Esophagus muscularis mucosa (tissue), 4 donors: Measurements from ENCODE around the gene LMF1. TPM values are rescaled to one million over a fixed set of nuclear protein-coding genes. Genes with fewer than 3 reads are reported as not detected.

ENCODE experiments used
- DNase-seq: peaks from one replicate; pipeline ENCODE4 v3.0.0-alpha.2; 2017; ENCODE audit errors: extremely low spot score
- H3K27ac ChIP-seq, 4 donors: fragments of 200-600 bp; sonication (generic); replicated peaks in 1 of 4; 1 replicate in 3 of 4; 2 replicates in 1 of 4; pipeline ENCODE4 v1.5.1; 2016 to 2019; ENCODE audit warnings: mild to moderate bottlenecking in 1 of 4
- H3K27me3 ChIP-seq, 4 donors: fragments of 200-600 bp; sonication (generic); one replicate each; pipeline versions ENCODE4 v1.5.1 to v1.6.0; 2016 to 2019
- H3K36me3 ChIP-seq, 4 donors: fragments of 200-600 bp; sonication (generic); one replicate each; pipeline ENCODE4 v1.5.1; 2016 to 2019
- H3K4me1 ChIP-seq, 4 donors: fragments of 200-600 bp; sonication (generic); one replicate each; pipeline ENCODE4 v1.5.1; 2016 to 2019
- H3K4me3 ChIP-seq, 4 donors: fragments of 200-600 bp; sonication (generic); 1 replicate in 2 of 4; 2 replicates in 2 of 4; pipeline ENCODE4 v1.5.1; 2016 to 2019; ENCODE audit warnings: mild to moderate bottlenecking in 4 of 4, moderate library complexity in 1 of 4
- H3K9me3 ChIP-seq, 4 donors: fragments of 200-600 bp; sonication (generic); 1 replicate in 3 of 4; 2 replicates in 1 of 4; pipeline ENCODE4 v1.5.1; 2016 to 2019
- EP300 ChIP-seq: sonication (generic); formaldehyde crosslinking; IDR thresholded peaks from one replicate; pipeline ENCODE4 v1.6.1; 2017; ENCODE audit warnings: antibody characterized with exemption
- POLR2A ChIP-seq: fragments of 450-650 bp; IDR thresholded peaks from one replicate; pipeline ENCODE4 v1.6.1; 2017; ENCODE audit warnings: antibody characterized with exemption, moderate library complexity, mild to moderate bottlenecking, low read depth
- POLR2AphosphoS5 ChIP-seq, 2 donors: sonication (generic); formaldehyde crosslinking; IDR thresholded peaks; one replicate each; pipeline ENCODE4 v1.6.1; 2017; ENCODE audit warnings: antibody characterized with exemption in 2 of 2
- WGBS: methylation state at CpG from one replicate; pipeline ENCODE4 v1.1.5; 2018; 5-methylcytosine and 5-hydroxymethylcytosine counted together
- intact Hi-C: fragments of 100-400 bp; cut with DNase I; formaldehyde crosslinking; loops from one replicate; pipeline ENCODE4 v1.15.1; 2023
- total RNA-seq, 4 donors: library from RNA; depleted of rRNA; stranded (reverse); fragments of >200 nt; gene quantifications; one replicate each; pipeline versions ENCODE4 v1.1.0 to v1.2.1, GENCODE V29; 2016
- TF ChIP-seq, protein P1 (sequence below), 3 experiments: fragments of 200-600 bp in 2 of 3; fragments of 450-650 bp in 1 of 3; sonication (generic) in 2 of 3; IDR thresholded peaks; one replicate each; pipeline ENCODE4 v1.5.1; 2017 to 2019; ENCODE audit warnings: antibody characterized with exemption in 3 of 3, mild to moderate bottlenecking in 2 of 3, moderate library complexity in 1 of 3

Gene LMF1
- total RNA-seq, 4 donors from 2014 or later, result 14.5 to 32.0 (median 23.8) TPM

DNA sequence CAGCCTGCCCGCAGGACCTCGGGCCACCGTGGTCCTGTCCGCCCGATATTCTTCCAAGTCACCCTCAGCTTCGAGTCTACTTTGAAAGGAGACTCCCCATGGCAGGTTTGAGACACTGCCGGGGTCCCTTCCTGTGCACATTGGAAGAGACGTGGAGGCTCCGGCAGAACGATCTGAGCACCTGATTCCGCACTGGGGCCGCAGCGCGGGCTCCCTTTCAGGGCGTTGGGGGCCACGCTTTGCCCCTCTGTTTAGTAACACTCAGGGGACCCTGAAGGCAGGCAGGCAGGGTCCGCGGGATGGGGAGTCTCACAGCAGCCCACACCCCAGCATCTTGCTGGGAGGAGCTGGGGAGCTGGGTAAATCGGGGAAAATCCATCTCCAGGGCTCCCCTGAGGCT lies 41.4 kb upstream of the LMF1 start:
- TF ChIP-seq POLR2A (no peak), POLR2AphosphoS5 (IDR thresholded peaks at IDR 0.05) (no peak), EP300 (no peak)
- TF ChIP-seq, protein P1, sequence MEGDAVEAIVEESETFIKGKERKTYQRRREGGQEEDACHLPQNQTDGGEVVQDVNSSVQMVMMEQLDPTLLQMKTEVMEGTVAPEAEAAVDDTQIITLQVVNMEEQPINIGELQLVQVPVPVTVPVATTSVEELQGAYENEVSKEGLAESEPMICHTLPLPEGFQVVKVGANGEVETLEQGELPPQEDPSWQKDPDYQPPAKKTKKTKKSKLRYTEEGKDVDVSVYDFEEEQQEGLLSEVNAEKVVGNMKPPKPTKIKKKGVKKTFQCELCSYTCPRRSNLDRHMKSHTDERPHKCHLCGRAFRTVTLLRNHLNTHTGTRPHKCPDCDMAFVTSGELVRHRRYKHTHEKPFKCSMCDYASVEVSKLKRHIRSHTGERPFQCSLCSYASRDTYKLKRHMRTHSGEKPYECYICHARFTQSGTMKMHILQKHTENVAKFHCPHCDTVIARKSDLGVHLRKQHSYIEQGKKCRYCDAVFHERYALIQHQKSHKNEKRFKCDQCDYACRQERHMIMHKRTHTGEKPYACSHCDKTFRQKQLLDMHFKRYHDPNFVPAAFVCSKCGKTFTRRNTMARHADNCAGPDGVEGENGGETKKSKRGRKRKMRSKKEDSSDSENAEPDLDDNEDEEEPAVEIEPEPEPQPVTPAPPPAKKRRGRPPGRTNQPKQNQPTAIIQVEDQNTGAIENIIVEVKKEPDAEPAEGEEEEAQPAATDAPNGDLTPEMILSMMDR (IDR thresholded peaks at IDR 0.05), result no peak
- Histone ChIP-seq H3K36me3 (no peaks in the 10 kb centered on the region), H3K4me1 (no peaks in the 10 kb centered on the region), H3K27ac (no peak overlapping the region), H3K4me3 (no peak overlapping the region), H3K27me3 (peaks cover 0 to 59% (median 0%) of the 10 kb centered on the region in 4 donors), H3K9me3 (no peaks in the 10 kb centered on the region)
- 90% methylated on average over 15 of the region's 19 CpGs for WGBS
- intact Hi-C loops, result no loop called here
- DNase-seq, result no peak

- intact Hi-C loops, result no loop called here
- DNase-seq, result no peak
- 86% methylated on average over 31 of the region's 37 CpGs for WGBS
- H3K27ac ChIP-seq, result no peak overlapping the region
- H3K36me3 ChIP-seq, result no peaks in the 10 kb centered on the region
- H3K9me3 ChIP-seq, result no peaks in the 10 kb centered on the region
- H3K4me1 ChIP-seq, result no peaks in the 10 kb centered on the region
- H3K4me3 ChIP-seq, result no peak overlapping the region
- TF ChIP-seq POLR2AphosphoS5 (IDR thresholded peaks at IDR 0.05) (no peak), EP300 (no peak), POLR2A (no peak)
- TF ChIP-seq, protein P1 (IDR thresholded peaks at IDR 0.05), result no peak
- H3K27me3 ChIP-seq, result peaks cover 0 to 65% (median 0%) of the 10 kb centered on the region in 4 donors
These were observed 40.7 kb upstream of the LMF1 start for GRCh38 chr16:1011316-1012082.

DNA sequence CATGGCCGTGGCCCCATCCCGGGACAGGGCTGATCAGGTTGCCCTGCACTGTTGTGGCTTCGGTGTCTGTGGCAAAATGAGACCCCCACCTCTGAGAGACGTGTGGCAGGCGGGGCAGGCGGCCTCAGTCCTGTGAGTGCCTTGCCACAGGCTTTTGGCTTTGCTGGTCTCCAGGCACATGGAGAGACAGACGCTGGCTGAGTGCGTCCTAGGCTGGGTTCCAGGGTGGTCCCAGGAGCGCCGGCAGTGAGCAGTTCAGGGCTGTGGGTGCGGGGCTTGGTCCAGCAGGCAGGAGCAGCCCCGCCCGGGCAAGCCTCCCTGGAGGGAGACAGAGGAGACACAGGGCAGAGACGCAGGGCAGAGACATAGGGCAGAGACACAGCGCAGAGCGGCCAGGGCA lies 40.0 kb upstream of the LMF1 start:
- Histone ChIP-seq H3K4me1 (no peaks in the 10 kb centered on the region), H3K27me3 (peaks cover 0 to 65% (median 0%) of the 10 kb centered on the region in 4 donors), H3K36me3 (no peaks in the 10 kb centered on the region), H3K27ac (no peak overlapping the region), H3K4me3 (no peak overlapping the region), H3K9me3 (no peaks in the 10 kb centered on the region)
- DNase-seq, result no peak
- intact Hi-C loops, result no loop called here
- WGBS, result 69% methylated on average over 10 of the region's 16 CpGs
- TF ChIP-seq POLR2AphosphoS5 (IDR thresholded peaks at IDR 0.05) (no peak), POLR2A (no peak), EP300 (no peak)
- TF ChIP-seq, protein P1 (IDR thresholded peaks at IDR 0.05), result no peak

- Histone ChIP-seq H3K27ac (no peak overlapping the region), H3K36me3 (no peaks in the 10 kb centered on the region), H3K27me3 (peaks cover 0 to 65% (median 0%) of the 10 kb centered on the region in 4 donors), H3K4me1 (no peaks in the 10 kb centered on the region), H3K9me3 (no peaks in the 10 kb centered on the region), H3K4me3 (no peak overlapping the region)
- intact Hi-C loops, result no loop called here
- TF ChIP-seq POLR2AphosphoS5 (IDR thresholded peaks at IDR 0.05), result no peak
- no peak for TF ChIP-seq EP300
- TF ChIP-seq, protein P1 (IDR thresholded peaks at IDR 0.05), result no peak
- no peak for TF ChIP-seq POLR2A
- 45% methylated on average over 19 of the region's 20 CpGs for WGBS
- no peak for DNase-seq
These were observed 39.5 kb upstream of the LMF1 start for GRCh38 chr16:1010251-1010650.
